Loucy (cell line): ENCODE data around the gene NRP1.

Source experiments
- H2AFZ ChIP-seq: fragments of 200-600 bp; sonication (generic); 2 replicates; pipeline ENCODE4 v1.6.0; 2016; ENCODE audit warnings: antibody characterized with exemption, mild to moderate bottlenecking, low read length, moderate library complexity
- H3F3A ChIP-seq: fragments of 200-600 bp; 2 replicates; pipeline ENCODE4 v1.6.0; 2016; ENCODE audit warnings: antibody characterized with exemption, low read depth, mild to moderate bottlenecking
- H3K27me3 ChIP-seq: fragments of 200-600 bp; sonication (generic); 2 replicates; pipeline ENCODE4 v1.6.1; 2014; ENCODE audit warnings: low read length, mild to moderate bottlenecking; ENCODE audit not compliant: insufficient read depth, poor library complexity, severe bottlenecking
- H3K36me3 ChIP-seq: fragments of 200-600 bp; sonication (generic); 2 replicates; pipeline ENCODE4 v1.6.1; 2016; ENCODE audit warnings: low read length; ENCODE audit not compliant: insufficient read depth
- H3K4me1 ChIP-seq: fragments of 200-600 bp; sonication (generic); 2 replicates; pipeline ENCODE4 v1.5.1; 2014; ENCODE audit warnings: low read length, mild to moderate bottlenecking; ENCODE audit not compliant: insufficient read depth, poor library complexity, severe bottlenecking
- H3K4me2 ChIP-seq: fragments of 200-600 bp; sonication (generic); 2 replicates; pipeline ENCODE4 v1.6.0; 2014; ENCODE audit warnings: antibody characterized with exemption, low read length, low read depth, mild to moderate bottlenecking; ENCODE audit not compliant: poor library complexity, severe bottlenecking
- H3K4me3 ChIP-seq: fragments of 200-600 bp; sonication (generic); 2 replicates; pipeline ENCODE4 v1.5.1; 2014; ENCODE audit warnings: low read length, mild to moderate bottlenecking, mixed read lengths; ENCODE audit not compliant: poor library complexity, severe bottlenecking
- H3K79me2 ChIP-seq: fragments of 200-600 bp; sonication (generic); 2 replicates; pipeline ENCODE4 v1.6.1; 2014; ENCODE audit warnings: low read length; ENCODE audit not compliant: insufficient read depth
- H3K9ac ChIP-seq: fragments of 200-600 bp; sonication (generic); 2 replicates; pipeline ENCODE4 v1.6.0; 2014; ENCODE audit warnings: mild to moderate bottlenecking, low read depth, low read length, moderate library complexity; ENCODE audit not compliant: poor library complexity, severe bottlenecking
- H3K9me2 ChIP-seq: fragments of 200-600 bp; sonication (generic); replicated peaks from 2 replicates; pipeline ENCODE4 v1.6.1; 2016; ENCODE audit warnings: low read depth, low read length, mixed read lengths
- H3K9me3 ChIP-seq: fragments of 200-600 bp; sonication (generic); 2 replicates; pipeline ENCODE4 v1.6.1; 2014; ENCODE audit warnings: mild to moderate bottlenecking, antibody characterized with exemption, low read length, low read depth; ENCODE audit not compliant: insufficient read depth
- H4K20me1 ChIP-seq: fragments of 200-600 bp; sonication (generic); 2 replicates; pipeline ENCODE4 v1.6.0; 2014; ENCODE audit warnings: antibody characterized with exemption, low read length, mild to moderate bottlenecking; ENCODE audit not compliant: insufficient read depth, poor library complexity, severe bottlenecking
- CTCF ChIP-seq: fragments of 200-600 bp; sonication (generic); conservative IDR thresholded peaks from 2 replicates; pipeline ENCODE4 v1.5.1; 2014; ENCODE audit warnings: mild to moderate bottlenecking, antibody characterized with exemption, low read length
- EZH2phosphoT487 ChIP-seq: fragments of 200-600 bp; IDR thresholded peaks from 2 replicates; pipeline ENCODE4 v1.6.1; 2018; ENCODE audit warnings: antibody characterized with exemption, mild to moderate bottlenecking, moderate library complexity, borderline replicate concordance

Gene NRP1

GRCh38 chr10:33352615-33353014, 18.1 kb upstream of the NRP1 start:
- Histone ChIP-seq H3F3A (no peaks in the 10 kb centered on the region), H3K9me3 (no peaks in the 10 kb centered on the region), H4K20me1 (no peaks in the 10 kb centered on the region), H3K4me2 (no peak overlapping the region), H3K4me3 (no peak overlapping the region), H2AFZ (no peak overlapping the region), H3K27me3 (no peaks in the 10 kb centered on the region), H3K9ac (no peak overlapping the region), H3K9me2 (no peaks in the 10 kb centered on the region), H3K4me1 (peaks cover 3% of the 10 kb centered on the region), H3K79me2 (no peaks in the 10 kb centered on the region), H3K36me3 (no peaks in the 10 kb centered on the region)
- no peak for TF ChIP-seq EZH2phosphoT487
- no peak for TF ChIP-seq CTCF

GRCh38 chr10:33352175-33352574, 17.7 kb upstream of the NRP1 start:
- Histone ChIP-seq H3K4me1 (peaks cover 8% of the 10 kb centered on the region), H3F3A (no peaks in the 10 kb centered on the region), H3K4me2 (no peak overlapping the region), H3K9me2 (no peaks in the 10 kb centered on the region), H4K20me1 (no peaks in the 10 kb centered on the region), H3K27me3 (no peaks in the 10 kb centered on the region), H3K9me3 (no peaks in the 10 kb centered on the region), H3K9ac (no peak overlapping the region), H3K4me3 (no peak overlapping the region), H3K79me2 (no peaks in the 10 kb centered on the region), H2AFZ (no peak overlapping the region), H3K36me3 (no peaks in the 10 kb centered on the region)
- TF ChIP-seq EZH2phosphoT487 (no peak), CTCF (no peak)

GRCh38 chr10:33350041-33350440, 15.6 kb upstream of the NRP1 start:
- Histone ChIP-seq H2AFZ (no peak overlapping the region), H3K9ac (no peak overlapping the region), H3F3A (no peaks in the 10 kb centered on the region), H3K36me3 (no peaks in the 10 kb centered on the region), H3K9me3 (no peaks in the 10 kb centered on the region), H3K4me2 (no peak overlapping the region), H3K4me1 (peaks cover 8% of the 10 kb centered on the region), H3K79me2 (no peaks in the 10 kb centered on the region), H4K20me1 (no peaks in the 10 kb centered on the region), H3K4me3 (no peak overlapping the region), H3K9me2 (no peaks in the 10 kb centered on the region), H3K27me3 (no peaks in the 10 kb centered on the region)
- TF ChIP-seq EZH2phosphoT487 (no peak), CTCF (no peak)
